Stimulated activated CD4-positive, alpha-beta T cell treated with anti-CD3 and anti-CD28 coated beads, Interleukin-12 subunit alpha, Interleukin-12 subunit beta, amount 100 ng/mL, for 4 hours (primary cell): ENCODE data around the gene GNA15.
"Not testable (repeated sequence)": the region's sequence is repeated elsewhere in the genome, so short reads cannot be mapped to it uniquely, and the experiment has no call there.

ENCODE experiments used
- DNase-seq: peaks from one replicate; pipeline ENCODE4 v3.0.0-alpha.2; 2020

GNA15 gene

GRCh38 chr19:3192684-3193083 lies 56.9 kb downstream of the GNA15 start:
- DNase-seq: no peak

GRCh38 chr19:3193256-3194105 lies 57.6 kb downstream of the GNA15 start:
- no peak for DNase-seq

GRCh38 chr19:3194106-3195087 lies 58.6 kb downstream of the GNA15 start:
- DNase-seq: no peak

- no peak for DNase-seq
These were observed 60.5 kb downstream of the GNA15 start for GRCh38 chr19:3196064-3196932.

- DNase-seq: no peak
These were observed 61.0 kb downstream of the GNA15 start for GRCh38 chr19:3196933-3197205.

- no peak for DNase-seq
These were observed 63.3 kb downstream of the GNA15 start for GRCh38 chr19:3198901-3199700.

GRCh38 chr19:3201072-3201700 lies 65.4 kb downstream of the GNA15 start:
- DNase-seq: no peak

GRCh38 chr19:3201911-3202310 lies 66.1 kb downstream of the GNA15 start:
- DNase-seq: no peak

GRCh38 chr19:3202346-3202745 lies 66.5 kb downstream of the GNA15 start:
- DNase-seq: no peak

GRCh38 chr19:3202895-3203294 lies 67.1 kb downstream of the GNA15 start:
- DNase-seq: not testable (repeated sequence)

GRCh38 chr19:3203805-3204645 lies 68.2 kb downstream of the GNA15 start:
- no peak for DNase-seq

GRCh38 chr19:3204646-3205275 lies 68.9 kb downstream of the GNA15 start:
- DNase-seq: no peak

GRCh38 chr19:3206216-3206953 lies 70.6 kb downstream of the GNA15 start:
- no peak for DNase-seq

- DNase-seq: no peak
These were observed 71.8 kb downstream of the GNA15 start for GRCh38 chr19:3207461-3208242.

- no peak for DNase-seq
These were observed 72.7 kb downstream of the GNA15 start for GRCh38 chr19:3208317-3209207.

GRCh38 chr19:3210347-3211017 lies 74.6 kb downstream of the GNA15 start:
- peak; percentile 76 for DNase-seq

- DNase-seq: no peak
These were observed 75.4 kb downstream of the GNA15 start for GRCh38 chr19:3211191-3211590.
